ENCODE results near the gene UGT1A1. TPM values are rescaled to one million over a fixed set of nuclear protein-coding genes. Genes with fewer than 3 reads are reported as not detected.

Gene UGT1A1
- total and polyA plus RNA-seq, 8 donors, result 0.28 TPM; not detected in 7

- TF ChIP-seq CTCF (IDR thresholded peaks at IDR 0.05), result no peak
- H3K4me1 ChIP-seq, result no peaks in the 10 kb centered on the region
- no peak overlapping the region for H3K27ac ChIP-seq
- H3K27me3 ChIP-seq, result no peaks in the 10 kb centered on the region
- ATAC-seq, result no peak
- H3K36me3 ChIP-seq, result no peaks in the 10 kb centered on the region
- no peaks in the 10 kb centered on the region for H3K9me3 ChIP-seq
- no peak for FAIRE-seq
- DNase-seq, result peak in 2 of 6 donors; percentile 10 to 22
- intact Hi-C loops (cut with DNase I), result no loop called here
- no peak overlapping the region for H3K4me3 ChIP-seq
- WGBS, 2 donors, result 74 to 87% methylated on average over 8 of the region's 8 CpGs
These were observed 51.7 kb downstream of the UGT1A1 start for GRCh38 chr2:233811732-233812131.

DNA sequence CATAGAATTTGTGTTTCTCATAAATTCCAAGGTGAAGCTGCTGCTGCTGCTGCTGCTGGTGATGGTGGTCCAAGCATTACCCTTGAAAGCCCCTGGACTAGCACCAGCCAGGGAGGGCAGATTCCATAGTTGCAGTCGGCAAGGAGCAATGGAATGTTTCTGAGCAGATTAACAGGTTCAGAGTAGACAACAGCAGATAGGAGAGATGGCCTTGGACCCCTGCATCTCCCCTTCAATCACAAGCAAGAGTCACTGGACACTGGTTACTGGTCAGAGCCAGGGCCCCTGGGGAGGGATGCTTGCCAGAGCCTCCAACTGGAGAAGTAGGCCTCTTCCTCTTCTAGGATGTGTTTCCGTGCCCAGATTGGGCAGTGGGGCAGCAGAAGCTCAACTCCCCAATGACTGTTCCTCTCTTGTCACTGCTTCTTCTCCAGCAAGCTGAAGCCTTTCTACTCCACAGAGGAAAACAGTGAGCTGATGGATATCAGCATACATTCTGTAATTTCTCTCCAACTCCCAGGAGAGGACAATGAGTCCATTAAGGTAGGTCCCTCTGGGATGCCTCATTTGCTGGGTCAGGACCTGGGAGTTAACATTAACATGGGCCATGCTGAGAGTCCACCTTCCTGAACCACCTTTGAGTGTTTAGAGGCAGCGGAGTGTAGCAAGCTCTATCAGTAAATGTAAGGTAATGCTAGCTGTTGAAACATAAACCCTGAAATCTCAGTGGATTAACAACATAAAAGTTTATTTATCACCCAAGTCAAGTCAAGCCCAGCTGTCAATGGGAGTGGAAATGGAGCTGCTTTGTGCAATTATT is 53.4 kb downstream of the UGT1A1 start:
- FAIRE-seq, result no peak
- no peak for ATAC-seq
- intact Hi-C loops (cut with DNase I), result no loop called here

DNA sequence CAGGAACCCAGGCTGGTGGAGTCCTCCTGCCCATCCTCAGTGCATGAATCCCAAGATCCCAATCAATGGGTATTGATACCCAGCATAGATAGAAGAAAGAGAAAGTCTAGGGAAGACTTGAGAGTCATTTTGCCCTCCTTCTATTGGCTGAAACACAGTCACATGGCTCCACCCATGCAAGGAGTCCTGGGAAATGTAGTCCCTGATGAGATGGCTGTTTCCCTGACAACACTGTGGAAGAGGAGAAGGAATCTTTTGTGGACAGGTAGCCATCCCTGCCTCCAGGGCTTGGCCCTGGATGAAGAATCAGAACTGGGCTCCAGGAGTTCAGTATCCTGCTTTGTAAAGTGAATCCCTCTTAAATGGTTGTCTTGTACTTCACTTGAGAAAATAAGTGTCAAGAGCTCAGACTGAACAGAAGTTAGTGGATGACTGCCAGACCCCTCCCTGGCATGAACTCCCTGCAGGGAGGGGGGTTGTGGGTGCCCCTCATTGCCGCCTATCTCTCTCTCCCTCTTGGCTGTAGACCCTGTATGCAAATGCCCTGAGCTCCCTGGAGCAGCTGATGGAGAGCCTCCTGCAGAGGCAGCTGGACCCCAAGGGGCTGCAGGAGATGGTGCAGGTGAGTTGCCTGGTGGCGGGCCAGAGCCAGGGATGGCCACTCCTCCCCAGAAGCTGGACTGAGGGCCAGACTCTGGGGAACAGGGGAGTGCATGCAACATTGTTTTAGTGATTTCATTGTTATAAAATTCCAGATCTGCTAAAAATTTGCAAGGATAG is 54.2 kb downstream of the UGT1A1 start:
- intact Hi-C loops (cut with DNase I), result no loop called here
- DNase-seq (peak in 2 of 6 donors; percentile 2 to 14), ATAC-seq (no peak), FAIRE-seq (no peak)
- H3K27ac ChIP-seq, result no peak overlapping the region
- H3K27me3 ChIP-seq, result no peaks in the 10 kb centered on the region
- H3K4me1 ChIP-seq, result no peaks in the 10 kb centered on the region
- no peaks in the 10 kb centered on the region for H3K36me3 ChIP-seq
- TF ChIP-seq CTCF (IDR thresholded peaks at IDR 0.05), result no peak
- 66 to 81% methylated on average over 2 of the region's 2 CpGs for WGBS, 2 donors
- H3K4me3 ChIP-seq, result no peak overlapping the region
- no peaks in the 10 kb centered on the region for H3K9me3 ChIP-seq

More for the DNA sequence above, 53.4 kb downstream of the UGT1A1 start:
- peak in 3 of 6 donors; percentile 7 to 29 (median 7) for DNase-seq
- H3K27ac ChIP-seq, result no peak overlapping the region
- H3K4me1 ChIP-seq, result no peaks in the 10 kb centered on the region
- no peak overlapping the region for H3K4me3 ChIP-seq
- 61 to 67% methylated on average over 3 of the region's 3 CpGs for WGBS, 2 donors
- no peak for TF ChIP-seq CTCF (IDR thresholded peaks at IDR 0.05)
- H3K9me3 ChIP-seq, result no peaks in the 10 kb centered on the region
- H3K27me3 ChIP-seq, result no peaks in the 10 kb centered on the region
- H3K36me3 ChIP-seq, result no peaks in the 10 kb centered on the region

DNA sequence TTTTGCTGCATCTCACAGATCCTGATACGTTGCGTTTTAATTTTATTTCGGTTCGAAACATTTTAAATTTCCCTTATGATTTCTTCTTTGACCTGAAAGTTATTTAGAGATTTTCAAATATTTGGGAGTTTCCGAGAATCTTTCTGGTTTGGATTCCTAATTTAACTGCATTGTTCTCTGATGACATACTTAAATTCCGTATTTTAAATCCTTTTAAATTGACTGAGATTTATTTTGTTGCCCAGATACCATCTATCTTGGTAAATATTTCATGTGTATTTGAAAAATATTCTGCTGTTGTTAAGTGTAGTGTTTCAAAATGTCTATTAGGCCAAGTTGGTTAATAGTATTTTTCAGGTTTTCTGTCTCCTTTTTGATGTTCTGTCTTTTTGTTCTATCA is 55.8 kb downstream of the UGT1A1 start:
- H3K36me3 ChIP-seq, result no peaks in the 10 kb centered on the region
- no peak overlapping the region for H3K27ac ChIP-seq
- TF ChIP-seq CTCF (IDR thresholded peaks at IDR 0.05), result no peak
- DNase-seq, result no peak
- ATAC-seq, result no peak
- 73 to 87% methylated on average over 6 of the region's 6 CpGs for WGBS, 2 donors
- H3K9me3 ChIP-seq, result no peaks in the 10 kb centered on the region
- FAIRE-seq, result no peak
- no peaks in the 10 kb centered on the region for H3K27me3 ChIP-seq
- H3K4me3 ChIP-seq, result no peak overlapping the region
- H3K4me1 ChIP-seq, result no peaks in the 10 kb centered on the region
- intact Hi-C loops (cut with DNase I), result no loop called here
